CD4-positive, alpha-beta T cell (primary cell): Measurements from ENCODE around the gene TOR1A. TPM values are rescaled to one million over a fixed set of nuclear protein-coding genes. Genes with fewer than 3 reads are reported as not detected.

Source experiments
- ATAC-seq: fragments of 200-7000 bp; cut with Tn5 transposase; one replicate; pipeline ENCODE4 v1.10.0; 2022; ENCODE audit warnings: mild to moderate bottlenecking; ENCODE audit not compliant: poor library complexity
- CTCF ChIA-PET: fragments of 350-600 bp; sonication (Branson Sonifier 250); formaldehyde crosslinking; loops from one replicate; lab custom pipeline; 2021; ENCODE audit warnings: antibody characterized with exemption, inconsistent platforms; lab: Charles Lee
- POLR2A ChIA-PET: fragments of 350-600 bp; sonication (Branson Sonifier 250); formaldehyde crosslinking; loops from one replicate; lab custom pipeline; 2021; ENCODE audit warnings: antibody characterized with exemption, inconsistent platforms; lab: Charles Lee
- DNase-seq, 14 experiments: peaks; one replicate each; pipeline ENCODE4 v3.0.0-alpha.2; 2013 to 2020; ENCODE audit warnings: mixed read lengths in 2 of 14
- H3K27ac ChIP-seq, 2 donors: one replicate each; pipeline versions ENCODE4 v1.5.1 to v1.7.0; 2013; ENCODE audit warnings: low read length in 2 of 2, low read depth in 1 of 2, mild to moderate bottlenecking in 1 of 2
- H3K27me3 ChIP-seq, 2 experiments: 1 replicate in 1 of 2; 2 replicates in 1 of 2; pipeline versions ENCODE4 v1.6.1 to v1.7.0; 2013; ENCODE audit warnings: low read length in 2 of 2, control low read depth in 1 of 2, mild to moderate bottlenecking in 1 of 2, moderate library complexity in 1 of 2; ENCODE audit not compliant: insufficient read depth in 2 of 2, control insufficient read depth in 1 of 2
- H3K36me3 ChIP-seq: one replicate; pipeline ENCODE4 v1.6.1; 2013; ENCODE audit warnings: low read length, control low read depth; ENCODE audit not compliant: insufficient read depth
- H3K4me1 ChIP-seq: one replicate; pipeline ENCODE4 v1.6.1; 2013; ENCODE audit warnings: low read length, control low read depth; ENCODE audit not compliant: insufficient read depth
- H3K4me3 ChIP-seq: one replicate; pipeline ENCODE4 v1.5.1; 2013; ENCODE audit warnings: mild to moderate bottlenecking, low read length, moderate library complexity
- H3K9me3 ChIP-seq, 2 experiments: 1 replicate in 1 of 2; 2 replicates in 1 of 2; pipeline versions ENCODE4 v1.6.1 to v1.7.0; 2013; ENCODE audit warnings: low read length in 2 of 2, mild to moderate bottlenecking in 2 of 2, control low read depth in 1 of 2, moderate library complexity in 1 of 2; ENCODE audit not compliant: control insufficient read depth in 1 of 2, insufficient read depth in 1 of 2
- H3K27ac Mint-ChIP-seq: one replicate; pipeline ENCODE4 v1.8.0; 2020; ENCODE audit warnings: mixed read lengths
- H3K27me3 Mint-ChIP-seq: one replicate; pipeline ENCODE4 v1.8.0; 2021; ENCODE audit warnings: mixed read lengths
- H3K36me3 Mint-ChIP-seq: one replicate; pipeline ENCODE4 v1.8.0; 2021; ENCODE audit warnings: low read depth, mixed read lengths
- H3K4me1 Mint-ChIP-seq: one replicate; pipeline ENCODE4 v1.8.0; 2021; ENCODE audit warnings: low read depth, mixed read lengths
- H3K4me3 Mint-ChIP-seq: one replicate; pipeline ENCODE4 v1.8.0; 2020; ENCODE audit warnings: mild to moderate bottlenecking, mixed read lengths
- H3K9me3 Mint-ChIP-seq: one replicate; pipeline ENCODE4 v1.8.0; 2020; ENCODE audit warnings: mixed read lengths
- CTCF ChIP-seq: fragments of 200-600 bp; IDR thresholded peaks from one replicate; pipeline ENCODE4 v1.8.0; 2022; ENCODE audit warnings: antibody characterized with exemption, mild to moderate bottlenecking
- intact Hi-C, 2 experiments: fragments of 100-400 bp; cut with DNase I in 1 of 2; cut with micrococcal nuclease in 1 of 2; formaldehyde crosslinking; loops; one replicate each; pipeline versions ENCODE4 v1.15.1 to v1.9.0; 2023 to 2025; cut with DNase I, micrococcal nuclease
- total RNA-seq, 174 experiments: library from RNA in 2 of 174; stranded (reverse) in 2 of 174; gene quantifications; one replicate each; pipeline ENCODE4 v1.2.3 and lab custom pipeline; 2021 to 2026

The TOR1A gene
- total RNA-seq, 2 experiments from 2014 or later: 12.6 to 13.9 TPM

GRCh38 chr9:129834489-129835127, 10.7 kb upstream of the TOR1A start:
- Mint-ChIP-seq H3K4me3 (peak overlapping the region; percentile 100), H3K36me3 (peaks cover 85% of the 10 kb centered on the region), H3K4me1 (peaks cover 60% of the 10 kb centered on the region), H3K27me3 (no peaks in the 10 kb centered on the region), H3K9me3 (no peaks in the 10 kb centered on the region), H3K27ac (peak overlapping the region; percentile 92)
- intact Hi-C loops: loop anchor here (1.0 to 10.0 kb wide), 10 partner anchors 10 to 208 kb away; partner anchors contain the start of genes FNBP1 (in 2 of the 2), TOR1B (in 2 of the 2) and TOR1A (in 1 of the 2)
- ATAC-seq: peak; percentile 41
- CTCF ChIA-PET: interaction anchor here (1.1 to 2.5 kb wide), 2 partner anchors 34 to 50 kb away, joined by 3 to 8 read pairs; no protein-coding TSS in a partner anchor
- no peaks in the 10 kb centered on the region for H3K27me3 ChIP-seq
- peaks cover 48% of the 10 kb centered on the region for H3K4me1 ChIP-seq
- H3K27ac ChIP-seq: peak overlapping the region; percentile 92 to 94
- POLR2A ChIA-PET: interaction anchor here (0.6 to 6.9 kb wide), 19 partner anchors 10 to 657 kb away, joined by 3 to 134 read pairs (median 4); partner anchors contain the start of genes FNBP1, GPR107, IER5L and TOR1A
- H3K9me3 ChIP-seq: no peaks in the 10 kb centered on the region
- DNase-seq: peak; percentile 14 to 73 (median 48)
- peak overlapping the region; percentile 95 for H3K4me3 ChIP-seq
- peaks cover 46% of the 10 kb centered on the region for H3K36me3 ChIP-seq
- TF ChIP-seq CTCF: no peak

GRCh38 chr9:129832982-129833381, 9.0 kb upstream of the TOR1A start:
- H3K27ac ChIP-seq: peak overlapping the region; percentile 10 to 15
- ATAC-seq (no peak), DNase-seq (no peak)
- Mint-ChIP-seq H3K9me3 (no peaks in the 10 kb centered on the region), H3K4me3 (peak overlapping the region; percentile 100), H3K27me3 (no peaks in the 10 kb centered on the region), H3K4me1 (peaks cover 45% of the 10 kb centered on the region), H3K36me3 (peaks cover 94% of the 10 kb centered on the region), H3K27ac (peak overlapping the region; percentile 92)
- H3K36me3 ChIP-seq: peaks cover 62% of the 10 kb centered on the region
- intact Hi-C loops: loop anchor here (5.0 to 10.0 kb wide), 2 partner anchors 34 to 112 kb away; no protein-coding TSS in a partner anchor
- ChIA-PET POLR2A (interaction anchor here (6.9 kb wide), 1 partner anchor 56 kb away, joined by 134 read pairs; no protein-coding TSS in a partner anchor), CTCF (no interaction called here)
- no peak overlapping the region for H3K4me3 ChIP-seq
- H3K27me3 ChIP-seq: no peaks in the 10 kb centered on the region
- no peaks in the 10 kb centered on the region for H3K9me3 ChIP-seq
- H3K4me1 ChIP-seq: peaks cover 32% of the 10 kb centered on the region
- TF ChIP-seq CTCF: no peak

- DNase-seq (no peak), ATAC-seq (no peak)
- Mint-ChIP-seq H3K4me3 (no peak overlapping the region), H3K4me1 (peaks cover 9% of the 10 kb centered on the region), H3K36me3 (peaks cover 77% of the 10 kb centered on the region), H3K27ac (peak overlapping the region; percentile 30), H3K9me3 (no peaks in the 10 kb centered on the region), H3K27me3 (no peaks in the 10 kb centered on the region)
- Histone ChIP-seq H3K4me3 (no peak overlapping the region), H3K9me3 (no peaks in the 10 kb centered on the region), H3K27me3 (no peaks in the 10 kb centered on the region), H3K27ac (no peak overlapping the region), H3K4me1 (peaks cover 13% of the 10 kb centered on the region), H3K36me3 (peaks cover 71% of the 10 kb centered on the region)
- ChIA-PET POLR2A (no interaction called here), CTCF (no interaction called here)
- intact Hi-C loops: no loop called here
- TF ChIP-seq CTCF: no peak
These were observed 5.0 kb upstream of the TOR1A start for GRCh38 chr9:129828969-129829368.
